HG02642 (cell line): ENCODE data around the gene PXDN.

ENCODE experiments used
- ATAC-seq: cut with Tn5 transposase; IDR thresholded peaks from one replicate; pipeline ENCODE4 v1.9.1; 2021; ENCODE audit warnings: mild to moderate bottlenecking; ENCODE audit not compliant: unreplicated experiment, poor library complexity

PXDN gene

GRCh38 chr2:1756456-1756855 lies 12.1 kb upstream of the PXDN start:
- no peak for ATAC-seq

GRCh38 chr2:1755436-1756191 lies 11.3 kb upstream of the PXDN start:
- no peak for ATAC-seq

GRCh38 chr2:1754461-1755170 lies 10.3 kb upstream of the PXDN start:
- ATAC-seq, result no peak

- ATAC-seq, result no peak
Measured at GRCh38 chr2:1754046-1754445, 9.7 kb upstream of the PXDN start.

- no peak for ATAC-seq
Measured at GRCh38 chr2:1752751-1753150, 8.4 kb upstream of the PXDN start.

- no peak for ATAC-seq
Measured at GRCh38 chr2:1751767-1752725, 7.7 kb upstream of the PXDN start.

GRCh38 chr2:1750933-1751766 lies 6.8 kb upstream of the PXDN start:
- ATAC-seq, result peak; percentile 71

GRCh38 chr2:1750270-1750932 lies 6.1 kb upstream of the PXDN start:
- no peak for ATAC-seq

GRCh38 chr2:1749489-1750119 lies 5.3 kb upstream of the PXDN start:
- no peak for ATAC-seq

GRCh38 chr2:1748741-1749488 lies 4.6 kb upstream of the PXDN start:
- ATAC-seq, result no peak

- ATAC-seq, result no peak
Measured at GRCh38 chr2:1748176-1748740, 3.9 kb upstream of the PXDN start.

GRCh38 chr2:1747065-1747941 lies 3.0 kb upstream of the PXDN start:
- ATAC-seq, result no peak

GRCh38 chr2:1746174-1747064 lies 2.1 kb upstream of the PXDN start:
- ATAC-seq, result no peak

- no peak for ATAC-seq
Measured at GRCh38 chr2:1745171-1746023, 1.1 kb upstream of the PXDN start.

GRCh38 chr2:1744151-1744445 lies 217 bp downstream of the PXDN start:
- ATAC-seq, result no peak
